HK-2 (cell line): ENCODE measurements around the gene MGRN1.
"Not testable (repeated sequence)": the region's sequence is repeated elsewhere in the genome, so short reads cannot be mapped to it uniquely, and the experiment has no call there.

ENCODE experiments used
- DNase-seq: peaks from one replicate; pipeline ENCODE4 v3.0.0-alpha.2; 2018; ENCODE audit not compliant: unreplicated experiment

The MGRN1 gene

GRCh38 chr16:4734730-4735535 lies 110.3 kb downstream of the MGRN1 start:
- peak; percentile 76 for DNase-seq

- DNase-seq, result no peak
Observed at GRCh38 chr16:4736546-4736945, 111.9 kb downstream of the MGRN1 start.

GRCh38 chr16:4737545-4737944 lies 112.9 kb downstream of the MGRN1 start:
- DNase-seq, result no peak

GRCh38 chr16:4738370-4738769 lies 113.7 kb downstream of the MGRN1 start:
- not testable (repeated sequence) for DNase-seq
